Osteocyte (in vitro differentiated cells): ENCODE measurements around the gene UBXN10. TPM values are rescaled to one million over a fixed set of nuclear protein-coding genes. Genes with fewer than 3 reads are reported as not detected.

Experiments
- DNase-seq: peaks from one replicate; pipeline ENCODE4 v3.0.0; 2021; ENCODE audit warnings: mixed read lengths; ENCODE audit not compliant: unreplicated experiment; ENCODE audit errors: extremely low spot score
- H3K27ac Mint-ChIP-seq: one replicate; pipeline ENCODE4 v1.8.0; 2021; ENCODE audit warnings: mild to moderate bottlenecking, mixed read lengths; ENCODE audit not compliant: unreplicated experiment
- H3K27me3 Mint-ChIP-seq: one replicate; pipeline ENCODE4 v1.8.0; 2021; ENCODE audit warnings: mixed read lengths; ENCODE audit not compliant: unreplicated experiment
- H3K36me3 Mint-ChIP-seq: one replicate; pipeline ENCODE4 v1.8.0; 2021; ENCODE audit warnings: mixed read lengths; ENCODE audit not compliant: unreplicated experiment
- H3K4me1 Mint-ChIP-seq: one replicate; pipeline ENCODE4 v1.8.0; 2021; ENCODE audit warnings: mixed read lengths; ENCODE audit not compliant: unreplicated experiment
- H3K4me3 Mint-ChIP-seq: one replicate; pipeline ENCODE4 v1.8.0; 2021; ENCODE audit warnings: mild to moderate bottlenecking, moderate library complexity, mixed read lengths; ENCODE audit not compliant: unreplicated experiment
- H3K9me3 Mint-ChIP-seq: one replicate; pipeline ENCODE4 v1.8.0; 2021; ENCODE audit warnings: mixed read lengths; ENCODE audit not compliant: unreplicated experiment
- CTCF ChIP-seq: fragments of 200-600 bp; sonication (generic); IDR thresholded peaks from 2 replicates; pipeline ENCODE4 v1.5.0; 2021; ENCODE audit warnings: antibody characterized with exemption, mild to moderate bottlenecking, moderate library complexity
- total RNA-seq: library from RNA; stranded (reverse); gene quantifications from 2 replicates; pipeline ENCODE4 v1.2.1, GENCODE V29; 2021

The UBXN10 gene
- total RNA-seq, 1 donor from 2014 or later, result not detected

GRCh38 chr1:20184481-20184900, 1.4 kb upstream of the UBXN10 start:
- TF ChIP-seq CTCF, result no peak
- no peaks in the 10 kb centered on the region for H3K36me3 Mint-ChIP-seq
- no peak overlapping the region for H3K27ac Mint-ChIP-seq
- H3K27me3 Mint-ChIP-seq, result peaks cover 50% of the 10 kb centered on the region
- no peaks in the 10 kb centered on the region for H3K4me1 Mint-ChIP-seq
- H3K4me3 Mint-ChIP-seq, result no peak overlapping the region
- DNase-seq, result no peak
- no peaks in the 10 kb centered on the region for H3K9me3 Mint-ChIP-seq

GRCh38 chr1:20184997-20185833, 681 bp upstream of the UBXN10 start:
- Mint-ChIP-seq H3K27ac (no peak overlapping the region), H3K36me3 (no peaks in the 10 kb centered on the region), H3K27me3 (peaks cover 52% of the 10 kb centered on the region), H3K9me3 (no peaks in the 10 kb centered on the region), H3K4me1 (no peaks in the 10 kb centered on the region), H3K4me3 (no peak overlapping the region)
- no peak for DNase-seq
- no peak for TF ChIP-seq CTCF

GRCh38 chr1:20187103-20187812, 1.4 kb downstream of the UBXN10 start:
- no peak for DNase-seq
- Mint-ChIP-seq H3K36me3 (no peaks in the 10 kb centered on the region), H3K27me3 (peaks cover 59% of the 10 kb centered on the region), H3K4me3 (no peak overlapping the region), H3K9me3 (no peaks in the 10 kb centered on the region), H3K4me1 (no peaks in the 10 kb centered on the region), H3K27ac (no peak overlapping the region)
- no peak for TF ChIP-seq CTCF

- Mint-ChIP-seq H3K27me3 (peaks cover 66% of the 10 kb centered on the region), H3K27ac (no peak overlapping the region), H3K4me1 (no peaks in the 10 kb centered on the region), H3K36me3 (no peaks in the 10 kb centered on the region), H3K4me3 (no peak overlapping the region), H3K9me3 (no peaks in the 10 kb centered on the region)
- no peak for DNase-seq
- no peak for TF ChIP-seq CTCF
Observed at GRCh38 chr1:20187813-20188454, 2.0 kb downstream of the UBXN10 start.

- Mint-ChIP-seq H3K4me3 (no peak overlapping the region), H3K27me3 (peaks cover 65% of the 10 kb centered on the region)
Observed at GRCh38 chr1:20188455-20188817, 2.5 kb downstream of the UBXN10 start.

More at GRCh38 chr1:20188455-20188817, 2.5 kb downstream of the UBXN10 start:
- Mint-ChIP-seq H3K9me3 (no peaks in the 10 kb centered on the region), H3K4me1 (no peaks in the 10 kb centered on the region), H3K27ac (no peak overlapping the region), H3K36me3 (no peaks in the 10 kb centered on the region)
- no peak for DNase-seq
- no peak for TF ChIP-seq CTCF
